Measurements from ENCODE around the gene CARMIL1. TPM values are rescaled to one million over a fixed set of nuclear protein-coding genes. Genes with fewer than 3 reads are reported as not detected.

Gene CARMIL1
- total and polyA plus RNA-seq, 11 donors = 2.4 to 9.1 (median 5.3) TPM

- DNase-seq (no peak), ATAC-seq (no peak)
- H3K4me3 ChIP-seq = no peak overlapping the region
- peak overlapping the region in 3 of 12 donors; percentile 4 to 61 (median 58) for H3K27ac ChIP-seq
- peaks cover 0 to 33% (median 13%) of the 10 kb centered on the region in 12 donors for H3K4me1 ChIP-seq
- TF ChIP-seq CTCF (IDR thresholded peaks at IDR 0.05) = no peak
- TF ChIP-seq POLR2A (IDR thresholded peaks at IDR 0.05) = no peak
- no peaks in the 10 kb centered on the region for H3K9me3 ChIP-seq
- H3K36me3 ChIP-seq = no peaks in the 10 kb centered on the region
- intact Hi-C loops (cut with DNase I) = no loop called here
- WGBS, 4 donors = 43 to 58% (median 52%) methylated on average over 2 of the region's 2 CpGs
- H3K27me3 ChIP-seq = no peaks in the 10 kb centered on the region
These were observed 80.7 kb downstream of the CARMIL1 start for GRCh38 chr6:25359891-25360290.

DNA sequence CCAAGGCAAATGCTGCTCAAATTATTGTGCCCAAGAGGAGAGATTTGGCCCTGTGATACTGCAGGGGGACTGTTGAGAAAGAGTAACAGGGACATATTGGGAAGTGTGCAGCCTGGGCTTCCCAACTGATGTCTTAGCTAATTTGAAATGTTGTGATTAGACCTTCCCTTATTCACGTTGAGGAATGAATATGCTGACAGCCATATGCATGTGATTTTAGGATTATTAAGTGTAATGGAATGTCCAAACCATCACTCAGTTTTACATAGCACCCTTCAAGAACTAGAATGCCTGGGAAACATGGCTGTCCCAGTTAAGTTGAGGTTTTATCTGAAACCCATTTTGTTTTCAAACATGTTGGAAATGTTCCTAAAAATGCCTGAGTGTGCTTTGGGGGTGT is 81.4 kb downstream of the CARMIL1 start:
- no peaks in the 10 kb centered on the region for H3K36me3 ChIP-seq
- no peak overlapping the region for H3K27ac ChIP-seq
- DNase-seq (no peak), ATAC-seq (no peak)
- no peaks in the 10 kb centered on the region for H3K27me3 ChIP-seq
- no peaks in the 10 kb centered on the region for H3K9me3 ChIP-seq
- no peak overlapping the region for H3K4me3 ChIP-seq
- peaks cover 0 to 35% (median 13%) of the 10 kb centered on the region in 12 donors for H3K4me1 ChIP-seq
- 38 to 48% (median 43%) methylated on average over 1 of the region's 1 CpG for WGBS, 4 donors
- TF ChIP-seq CTCF (IDR thresholded peaks at IDR 0.05) = no peak
- no peak for TF ChIP-seq POLR2A (IDR thresholded peaks at IDR 0.05)
- intact Hi-C loops (cut with DNase I) = no loop called here

- Histone ChIP-seq H3K27ac (no peak overlapping the region), H3K27me3 (no peaks in the 10 kb centered on the region), H3K4me3 (no peak overlapping the region), H3K4me1 (peaks cover 0 to 51% (median 20%) of the 10 kb centered on the region in 12 donors), H3K36me3 (no peaks in the 10 kb centered on the region), H3K9me3 (no peaks in the 10 kb centered on the region)
- WGBS, 4 donors = 53 to 57% (median 54%) methylated on average over 2 of the region's 2 CpGs
- TF ChIP-seq POLR2A (IDR thresholded peaks at IDR 0.05) (no peak), CTCF (IDR thresholded peaks at IDR 0.05) (no peak)
- no peak for ATAC-seq
- no peak for DNase-seq
- intact Hi-C loops (cut with DNase I) = no loop called here
These were observed 84.3 kb downstream of the CARMIL1 start for GRCh38 chr6:25363427-25363826.

DNA sequence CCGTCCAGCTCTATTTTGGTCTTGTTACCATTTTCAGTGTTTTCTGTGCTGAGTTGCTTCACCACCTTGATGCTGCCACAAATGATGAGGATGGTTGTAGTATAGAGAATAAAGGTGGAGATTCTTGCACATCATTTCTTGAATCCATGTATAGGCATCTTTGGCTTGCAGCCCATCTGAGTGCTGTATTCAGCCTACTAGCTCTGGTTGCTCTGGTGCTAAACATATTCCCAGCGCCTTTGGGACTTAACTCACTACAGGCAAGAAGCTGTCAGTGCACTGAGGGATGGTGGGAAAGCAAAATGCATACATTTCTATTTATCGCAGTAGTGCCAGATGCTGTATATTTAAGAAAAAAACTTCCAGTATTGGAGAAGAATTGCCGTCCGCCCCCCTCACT is 86.0 kb downstream of the CARMIL1 start:
- no peaks in the 10 kb centered on the region for H3K9me3 ChIP-seq
- ATAC-seq = no peak
- TF ChIP-seq POLR2A (IDR thresholded peaks at IDR 0.05) (no peak), CTCF (IDR thresholded peaks at IDR 0.05) (no peak)
- H3K27me3 ChIP-seq = no peaks in the 10 kb centered on the region
- no peaks in the 10 kb centered on the region for H3K36me3 ChIP-seq
- no peak overlapping the region for H3K27ac ChIP-seq
- H3K4me1 ChIP-seq = peaks cover 0 to 51% (median 17%) of the 10 kb centered on the region in 12 donors
- no peak for DNase-seq
- no peak overlapping the region for H3K4me3 ChIP-seq
- 85 to 92% (median 86%) methylated on average over 5 of the region's 5 CpGs for WGBS, 4 donors
- intact Hi-C loops (cut with DNase I) = no loop called here

Data from heart left ventricle (tissue), 16 donors.